Measurements from ENCODE around the gene LAMC3.

DNA sequence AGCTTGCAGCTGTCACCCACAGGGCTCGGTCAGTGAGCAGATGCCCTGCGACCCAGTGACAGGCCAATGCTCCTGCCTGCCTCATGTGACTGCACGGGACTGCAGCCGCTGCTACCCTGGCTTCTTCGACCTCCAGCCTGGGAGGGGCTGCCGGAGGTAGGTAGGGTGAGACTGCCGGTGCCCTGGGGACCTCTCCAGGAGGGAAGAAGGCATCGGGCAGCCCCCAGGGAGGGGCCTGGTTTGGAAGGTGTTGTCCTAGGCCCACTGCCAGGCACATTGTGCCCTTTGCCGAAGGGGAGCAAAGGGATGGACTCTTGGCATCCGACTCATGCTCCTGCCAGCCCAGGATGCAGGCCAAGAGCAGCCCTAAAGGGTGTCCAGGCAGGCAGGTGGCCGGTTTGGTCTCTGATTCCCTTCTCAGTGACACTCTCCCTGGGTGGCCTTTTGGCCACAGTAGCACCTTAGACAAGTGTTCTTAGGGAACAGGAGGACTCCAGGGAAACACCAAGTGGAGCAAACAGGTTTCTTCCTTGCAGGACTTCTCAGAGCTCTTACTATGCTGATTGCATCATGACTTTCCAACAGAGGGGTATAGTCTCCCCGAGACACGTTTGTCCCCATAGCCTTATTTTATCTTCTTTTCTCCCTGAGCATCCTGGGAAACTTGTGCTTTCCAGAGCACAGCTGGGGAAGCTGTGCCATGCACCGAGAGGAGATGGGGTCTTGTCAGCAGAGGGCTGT lies 59.3 kb downstream of the LAMC3 start:
- TF ChIP-seq, protein P1, sequence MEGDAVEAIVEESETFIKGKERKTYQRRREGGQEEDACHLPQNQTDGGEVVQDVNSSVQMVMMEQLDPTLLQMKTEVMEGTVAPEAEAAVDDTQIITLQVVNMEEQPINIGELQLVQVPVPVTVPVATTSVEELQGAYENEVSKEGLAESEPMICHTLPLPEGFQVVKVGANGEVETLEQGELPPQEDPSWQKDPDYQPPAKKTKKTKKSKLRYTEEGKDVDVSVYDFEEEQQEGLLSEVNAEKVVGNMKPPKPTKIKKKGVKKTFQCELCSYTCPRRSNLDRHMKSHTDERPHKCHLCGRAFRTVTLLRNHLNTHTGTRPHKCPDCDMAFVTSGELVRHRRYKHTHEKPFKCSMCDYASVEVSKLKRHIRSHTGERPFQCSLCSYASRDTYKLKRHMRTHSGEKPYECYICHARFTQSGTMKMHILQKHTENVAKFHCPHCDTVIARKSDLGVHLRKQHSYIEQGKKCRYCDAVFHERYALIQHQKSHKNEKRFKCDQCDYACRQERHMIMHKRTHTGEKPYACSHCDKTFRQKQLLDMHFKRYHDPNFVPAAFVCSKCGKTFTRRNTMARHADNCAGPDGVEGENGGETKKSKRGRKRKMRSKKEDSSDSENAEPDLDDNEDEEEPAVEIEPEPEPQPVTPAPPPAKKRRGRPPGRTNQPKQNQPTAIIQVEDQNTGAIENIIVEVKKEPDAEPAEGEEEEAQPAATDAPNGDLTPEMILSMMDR (IDR thresholded peaks at IDR 0.05) = no peak
- no peak for TF ChIP-seq ZFX (IDR thresholded peaks at IDR 0.05; ENCODE audit: borderline replicate concordance)
